GM18907 (cell line): Measurements from ENCODE around the gene TIPRL.
"Not testable (repeated sequence)": the region's sequence is repeated elsewhere in the genome, so short reads cannot be mapped to it uniquely, and the experiment has no call there.

ENCODE experiments used
- ATAC-seq: cut with Tn5 transposase; IDR thresholded peaks from one replicate; pipeline ENCODE4 v1.9.1; 2021; ENCODE audit warnings: mild to moderate bottlenecking, moderate library complexity; ENCODE audit not compliant: unreplicated experiment

The TIPRL gene

DNA sequence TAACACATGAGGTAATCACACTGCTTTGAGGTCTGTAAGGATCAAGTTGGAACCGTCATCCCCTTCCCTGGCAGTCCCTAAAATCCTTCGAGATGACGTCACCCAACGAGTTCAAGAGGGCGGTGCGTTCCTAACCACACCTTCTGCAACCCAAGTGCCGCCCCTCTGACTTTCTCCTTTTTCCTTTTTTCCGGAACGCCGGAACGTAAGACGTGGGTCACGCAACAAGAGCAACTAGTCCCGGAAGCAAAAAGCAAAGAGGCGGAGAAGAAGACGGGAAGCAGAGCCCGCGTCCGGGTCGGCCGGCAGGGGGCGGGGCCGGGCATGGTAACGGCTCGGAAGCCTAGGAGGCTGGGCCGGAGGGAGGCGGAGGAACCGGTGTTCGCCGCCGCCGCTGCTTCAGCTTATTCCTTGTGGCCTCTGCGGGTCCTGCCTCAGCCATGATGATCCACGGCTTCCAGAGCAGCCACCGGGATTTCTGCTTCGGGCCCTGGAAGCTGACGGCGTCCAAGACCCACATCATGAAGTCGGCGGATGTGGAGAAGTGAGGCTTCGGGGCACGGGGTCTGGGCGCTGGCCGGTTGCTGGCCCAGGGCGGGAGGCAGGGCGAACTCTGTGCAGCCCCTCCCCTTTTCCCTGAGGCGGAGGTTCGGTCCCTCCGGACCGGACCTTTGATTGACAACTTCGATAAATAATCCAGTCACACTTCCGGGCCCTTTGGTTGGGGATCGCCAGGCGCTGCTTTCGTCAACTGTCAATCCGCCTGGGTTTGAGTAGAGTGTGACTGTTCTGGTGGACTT is at the start of gene TIPRL:
TIPRL (plus strand) TSS at position 325 of the 800 bp plus-strand sequence; CDS start at position 441, 116 bp downstream.
- ATAC-seq: peak; percentile 92

DNA sequence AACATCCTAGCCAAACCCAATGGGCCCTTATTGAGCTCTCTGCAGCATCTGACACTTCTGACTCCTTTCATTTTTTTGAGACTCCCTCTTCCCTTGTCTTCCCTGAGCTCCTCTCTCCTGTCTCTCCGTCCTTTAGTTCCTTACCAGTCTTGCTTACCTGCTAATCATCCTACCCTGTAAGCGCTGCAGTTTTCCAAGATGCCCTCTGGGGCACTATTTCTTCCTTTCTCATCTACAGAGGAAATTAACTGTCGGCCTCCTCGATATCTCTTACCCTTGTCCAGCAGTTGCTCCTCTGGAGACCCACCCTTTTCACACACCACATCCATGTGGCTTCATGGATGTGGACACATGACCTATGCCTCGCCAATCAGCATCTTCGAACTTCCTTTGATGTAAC is 48.8 kb upstream of the TIPRL start:
- ATAC-seq: no peak

- no peak for ATAC-seq
Observed at GRCh38 chr1:168134132-168134531, 44.6 kb upstream of the TIPRL start.

GRCh38 chr1:168134642-168135041 is 44.1 kb upstream of the TIPRL start:
- ATAC-seq: no peak

GRCh38 chr1:168135116-168135920 is 43.4 kb upstream of the TIPRL start:
- ATAC-seq: no peak

GRCh38 chr1:168135921-168136708 is 42.6 kb upstream of the TIPRL start:
- ATAC-seq: no peak

- peak; percentile 56 for ATAC-seq
Observed at GRCh38 chr1:168136709-168137514, 41.9 kb upstream of the TIPRL start, which contains the start of gene GPR161. Gene GPR161, minus strand, starts transcription at chr1:168136930. Its CDS starts 32,080 bp downstream, at chr1:168104850.

DNA sequence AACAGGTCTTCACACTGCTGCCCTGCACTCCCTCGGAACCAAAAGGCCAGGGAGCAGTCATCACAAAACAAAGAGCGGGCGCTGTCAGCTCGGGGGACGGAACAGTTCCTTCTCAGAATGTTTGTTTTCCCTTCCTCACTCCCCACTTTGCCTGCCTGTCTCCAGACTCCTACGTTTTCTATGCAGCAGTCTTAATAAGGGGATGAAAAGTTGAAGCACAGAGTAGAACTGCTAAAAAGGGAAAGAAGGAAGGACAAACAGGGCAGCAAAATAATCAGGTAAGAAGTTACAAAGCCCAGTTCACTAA is 41.3 kb upstream of the TIPRL start:
- ATAC-seq: no peak

- ATAC-seq: no peak
Observed at GRCh38 chr1:168138134-168138533, 40.6 kb upstream of the TIPRL start.

- no peak for ATAC-seq
Observed at GRCh38 chr1:168139070-168139469, 39.7 kb upstream of the TIPRL start.

DNA sequence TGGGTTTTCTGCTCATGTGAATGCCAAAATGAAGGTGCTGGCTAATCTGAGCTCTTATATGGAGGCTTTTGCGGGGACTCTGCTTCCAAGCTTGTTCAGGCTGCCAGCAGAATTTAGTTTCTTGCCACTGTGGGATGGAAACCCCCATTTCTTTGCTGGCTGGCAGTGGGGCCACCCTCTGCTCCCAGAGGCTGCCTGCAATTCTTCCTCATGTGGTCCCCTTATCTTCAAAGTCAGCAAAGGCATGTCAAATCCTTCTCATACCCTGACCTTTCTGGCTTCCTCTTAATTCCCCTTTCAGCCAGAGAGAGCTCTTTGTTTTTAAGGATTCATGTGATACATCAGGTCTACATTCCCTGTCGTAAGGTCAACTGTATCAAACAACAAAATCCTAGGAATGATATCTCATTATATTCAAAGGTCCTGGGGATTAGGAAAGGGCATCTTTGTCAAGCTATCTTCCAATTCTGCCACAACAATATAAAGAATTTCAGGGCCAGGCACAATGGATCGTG is 36.8 kb upstream of the TIPRL start:
- ATAC-seq: no peak

DNA sequence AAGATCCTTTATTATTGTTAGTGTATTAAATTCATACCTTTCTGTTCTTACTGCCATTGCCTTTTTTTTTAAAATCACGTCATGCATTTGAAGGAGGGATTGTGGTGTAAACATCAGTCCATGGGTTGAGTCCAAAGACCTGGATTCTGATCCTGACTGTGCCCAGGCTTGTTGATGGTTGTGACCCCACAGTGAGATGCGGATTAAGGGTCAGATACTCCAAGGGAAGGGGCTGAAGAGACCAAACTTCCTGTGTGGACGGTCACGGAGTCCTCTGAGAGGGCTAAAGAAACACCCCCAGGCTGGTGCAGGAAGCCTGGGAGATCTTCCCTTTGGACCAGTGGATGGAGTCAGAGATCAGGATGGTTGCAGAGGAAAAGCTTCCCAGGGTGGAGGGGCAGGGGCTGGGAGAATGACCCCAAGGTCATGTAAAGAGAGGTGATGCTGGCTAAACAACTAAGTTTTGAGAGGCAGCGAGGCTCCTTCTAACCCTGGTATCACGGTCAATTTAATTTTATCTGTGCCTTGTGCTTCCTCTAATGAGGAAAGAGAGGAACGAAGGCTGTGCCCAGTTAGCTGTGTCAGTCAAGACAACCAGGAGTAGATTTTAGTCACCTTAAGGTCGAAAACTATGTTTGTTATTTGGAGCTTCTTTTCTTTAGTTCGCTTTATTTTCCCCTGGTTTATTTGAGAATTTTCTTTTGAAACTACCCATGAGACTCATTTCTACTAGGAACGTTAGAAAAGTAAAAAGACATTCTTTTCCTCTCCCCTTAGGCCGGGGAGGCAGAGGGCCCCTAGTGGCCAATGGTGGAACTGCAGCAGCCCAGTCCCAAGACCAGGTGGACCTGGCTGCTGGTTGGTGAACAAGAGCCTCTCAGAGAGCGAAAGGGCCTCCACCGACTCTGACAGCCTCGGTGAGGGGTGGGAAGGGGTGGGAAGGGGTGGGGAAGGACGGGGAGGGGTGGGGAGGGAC is 33.3 kb upstream of the TIPRL start:
- ATAC-seq: peak; percentile 93

DNA sequence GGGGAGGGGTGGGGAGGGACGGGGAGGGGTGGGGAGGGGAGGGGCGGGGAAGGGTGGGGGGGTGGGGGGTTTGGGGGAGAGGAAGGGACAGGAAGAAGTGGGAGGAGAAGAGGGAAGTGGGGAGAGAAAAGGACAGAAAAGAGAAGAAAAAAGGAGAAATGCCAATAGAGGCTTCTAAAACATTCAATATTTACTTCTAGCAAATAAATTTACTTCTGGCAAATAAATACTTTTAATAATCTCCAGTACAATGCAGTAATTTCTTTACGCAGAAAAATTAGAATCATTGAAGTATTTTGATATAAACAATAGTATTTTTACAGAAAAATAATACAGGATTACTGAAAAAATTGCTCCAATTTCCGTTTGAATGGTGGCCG is 32.6 kb upstream of the TIPRL start:
- no peak for ATAC-seq

- no peak for ATAC-seq
Observed at GRCh38 chr1:168146626-168147025, 32.1 kb upstream of the TIPRL start.

GRCh38 chr1:168148916-168149315 is 29.8 kb upstream of the TIPRL start:
- peak; percentile 70 for ATAC-seq

DNA sequence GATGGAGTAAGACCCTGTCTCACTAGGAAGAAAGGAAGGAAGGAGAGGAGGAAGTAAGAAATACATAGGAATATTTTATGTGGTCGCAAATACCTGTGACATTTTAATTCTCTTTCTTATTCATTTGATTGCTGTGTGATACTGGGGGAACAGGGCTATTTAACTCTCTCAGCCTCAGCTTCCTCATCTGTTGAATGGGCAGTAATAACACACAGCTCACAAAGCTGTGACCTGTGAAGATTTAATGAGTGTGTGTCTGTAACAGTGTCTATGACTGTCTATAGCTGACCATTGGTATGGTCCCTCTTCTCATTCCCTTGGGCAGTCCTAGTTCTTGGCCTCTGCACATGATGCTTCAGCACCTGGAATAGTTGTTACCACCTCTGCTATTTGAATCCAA is 28.5 kb upstream of the TIPRL start:
- ATAC-seq: no peak

- no peak for ATAC-seq
Observed at GRCh38 chr1:168151935-168152334, 26.8 kb upstream of the TIPRL start.

GRCh38 chr1:168154707-168155106 is 24.1 kb upstream of the TIPRL start:
- ATAC-seq: not testable (repeated sequence)

DNA sequence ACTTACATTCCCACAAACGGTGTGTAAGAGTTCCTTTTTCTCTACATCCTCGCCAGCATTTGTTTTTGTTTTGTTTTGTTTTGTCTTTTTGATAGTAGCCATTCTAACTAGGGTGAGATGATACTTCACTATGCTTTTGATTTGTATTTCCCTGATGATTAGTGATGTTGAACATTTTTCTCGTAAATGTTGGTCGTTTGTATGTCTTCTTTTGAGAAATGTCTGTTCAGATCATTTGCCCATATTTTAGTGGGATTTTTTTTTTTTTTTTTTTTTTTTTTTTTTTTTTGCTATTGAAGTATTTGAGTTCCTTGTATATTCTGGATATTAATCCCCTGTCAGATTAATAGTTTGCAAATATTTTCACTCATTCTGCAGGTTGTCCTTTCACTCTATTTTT is 22.9 kb upstream of the TIPRL start:
- no peak for ATAC-seq
